NCI-H1694 treated with DMSO at 0.1 percent for 48 hours (cell line): ENCODE data around the gene SLC10A7.

ENCODE experiments used
- DNase-seq: peaks from one replicate; lab custom pipeline; 2025; lab: John Stamatoyannopoulos, UW

Gene SLC10A7

GRCh38 chr4:146210890-146211289 is 310.9 kb downstream of the SLC10A7 start:
- no peak for DNase-seq

- DNase-seq = no peak
Observed at GRCh38 chr4:146207410-146207809, 314.3 kb downstream of the SLC10A7 start.
